Umbilical cord (tissue), 2 donors: ENCODE data around the gene PLOD3. TPM values are rescaled to one million over a fixed set of nuclear protein-coding genes. Genes with fewer than 3 reads are reported as not detected.

Experiments
- DNase-seq: peaks from one replicate; pipeline ENCODE4 v3.0.0-alpha.2; 2015; ENCODE audit warnings: low spot score
- total RNA-seq: library from RNA; depleted of rRNA; stranded (reverse); fragments of >200 nt; gene quantifications from one replicate; pipeline ENCODE4 v1.2.3, GENCODE V29; 2014; ENCODE audit warnings: low replicate concordance; ENCODE audit not compliant: insufficient read depth

The PLOD3 gene
- total RNA-seq, 1 donor from 2014 or later: 32.7 TPM

- DNase-seq: no peak
These were observed 51.3 kb downstream of the PLOD3 start for GRCh38 chr7:101165958-101166647.

- DNase-seq: peak; percentile 95
These were observed 52.1 kb downstream of the PLOD3 start, which contains the start of gene VGF for GRCh38 chr7:101165075-101165957. Gene VGF, minus strand, starts transcription at chr7:101165569. Its CDS starts 726 bp downstream, at chr7:101164843.

DNA sequence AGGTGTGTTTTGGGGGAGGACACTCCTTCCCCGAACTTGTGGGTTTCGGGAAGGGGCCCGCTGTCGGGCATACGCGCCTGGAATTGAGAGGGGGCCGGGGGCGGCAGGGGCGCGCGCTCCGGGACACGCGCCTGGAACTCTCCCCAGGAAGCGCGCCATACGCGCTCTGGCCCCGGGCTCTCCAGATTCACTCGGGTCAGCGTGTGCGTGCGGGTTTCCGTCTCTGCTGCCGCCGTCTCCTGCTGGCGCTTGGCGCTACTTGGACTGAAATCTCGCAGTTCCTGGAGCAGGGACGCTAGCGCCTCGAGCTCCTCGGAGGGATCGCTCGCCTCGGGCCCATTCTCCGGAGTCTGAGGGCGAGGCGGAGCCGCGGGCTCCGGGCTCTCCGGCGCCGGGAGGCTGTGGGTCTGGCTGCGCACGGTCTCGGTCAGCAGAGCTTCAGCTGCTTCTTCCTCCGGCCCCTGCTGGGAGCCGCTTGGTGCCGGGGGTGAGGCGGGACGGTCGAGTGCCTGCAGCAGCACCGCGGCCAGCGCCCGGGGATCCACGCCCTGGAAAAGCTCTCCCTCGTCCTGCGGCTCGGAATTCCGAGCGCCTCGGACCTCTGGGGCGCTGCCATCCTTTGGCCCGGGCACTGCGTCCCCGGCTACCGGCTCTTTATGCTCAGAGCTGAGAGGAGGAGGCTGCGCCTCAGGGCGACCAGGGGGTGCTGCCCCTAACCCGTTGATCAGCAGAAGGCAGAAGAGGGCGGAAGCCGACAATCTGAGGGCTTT, 53.1 kb downstream of the PLOD3 start:
- peak; percentile 59 for DNase-seq

- DNase-seq: no peak
These were observed 53.9 kb downstream of the PLOD3 start for GRCh38 chr7:101163279-101164070.

- peak; percentile 38 for DNase-seq
These were observed 54.7 kb downstream of the PLOD3 start for GRCh38 chr7:101162551-101163278.

DNA sequence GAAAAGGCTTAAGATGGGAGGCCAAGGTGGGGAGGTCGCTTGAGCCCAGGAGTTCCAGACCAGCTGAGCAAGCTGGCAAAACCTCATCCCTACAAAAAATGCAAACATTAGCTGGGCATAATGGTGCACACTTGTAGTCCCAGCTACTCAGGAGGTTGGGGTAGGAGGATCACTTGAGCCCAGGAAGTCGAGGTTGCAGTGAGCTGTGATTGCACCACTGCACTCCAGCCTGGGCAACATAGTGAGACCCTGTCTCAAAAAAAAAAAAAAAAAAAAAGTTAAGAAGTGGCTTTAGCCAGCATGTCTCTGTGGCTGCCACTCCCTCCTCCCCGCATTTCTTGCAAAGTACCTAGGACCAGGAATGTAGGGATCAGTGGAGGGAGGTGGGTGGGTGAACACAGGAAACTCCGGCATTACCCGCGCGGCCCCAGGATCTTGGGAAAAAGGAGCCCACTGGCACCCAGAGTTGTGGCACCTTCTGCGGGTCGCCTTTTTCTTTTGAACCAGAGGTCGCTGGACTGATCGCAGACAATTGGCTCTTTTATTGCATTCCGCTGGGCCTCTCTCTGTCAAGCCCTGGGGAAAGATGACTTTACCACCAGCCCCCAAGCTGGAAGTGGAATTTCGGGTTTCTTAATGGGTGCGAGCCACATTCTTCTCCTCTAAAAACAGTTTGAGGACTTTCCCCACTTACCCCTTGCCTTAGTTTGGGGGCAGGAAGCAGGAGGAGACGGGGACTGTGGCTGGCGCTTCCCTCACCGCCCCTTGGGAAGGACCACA, 55.5 kb downstream of the PLOD3 start:
- DNase-seq: no peak

- no peak for DNase-seq
These were observed 56.5 kb downstream of the PLOD3 start for GRCh38 chr7:101160910-101161309.

GRCh38 chr7:101159696-101160674, 57.4 kb downstream of the PLOD3 start:
- DNase-seq: no peak

GRCh38 chr7:101156866-101157589, 60.4 kb downstream of the PLOD3 start:
- no peak for DNase-seq

GRCh38 chr7:101156277-101156676, 61.1 kb downstream of the PLOD3 start:
- no peak for DNase-seq

Other genes starting within 250 kb of the PLOD3 start
- 2.9 TPM for gene MUC12, start 248.0 kb downstream of the PLOD3 start, total RNA-seq
- 1.7 TPM for gene MUC17, start 197.5 kb downstream of the PLOD3 start, total RNA-seq
- gene TRIM56, start 132.1 kb downstream of the PLOD3 start, total RNA-seq: 22.4 TPM
- gene SERPINE1, start 90.5 kb downstream of the PLOD3 start, total RNA-seq: 152 TPM
- 43.6 TPM for gene AP1S1, start 63.1 kb downstream of the PLOD3 start, total RNA-seq
- gene VGF, start 52.0 kb downstream of the PLOD3 start, total RNA-seq: not detected
- 1.2 TPM for gene NAT16, start 37.3 kb downstream of the PLOD3 start, total RNA-seq
- 3.9 TPM for gene MOGAT3, start 16.5 kb downstream of the PLOD3 start, total RNA-seq
- gene ZNHIT1, start 584 bp upstream of the PLOD3 start, total RNA-seq: 56.3 TPM
- 7.5 TPM for gene CLDN15, start 20.2 kb upstream of the PLOD3 start, total RNA-seq
- gene FIS1, start 27.5 kb upstream of the PLOD3 start, total RNA-seq: 179 TPM
- 11.3 TPM for gene IFT22, start 104.2 kb upstream of the PLOD3 start, total RNA-seq
- gene COL26A1, start 145.3 kb upstream of the PLOD3 start, total RNA-seq: 1.4 TPM